GM21390 (cell line): Measurements from ENCODE around the gene CETN2.
"Not testable (repeated sequence)": the region's sequence is repeated elsewhere in the genome, so short reads cannot be mapped to it uniquely, and the experiment has no call there.

Experiments used
- ATAC-seq: cut with Tn5 transposase; IDR thresholded peaks from one replicate; pipeline ENCODE4 v1.9.1; 2021; ENCODE audit not compliant: unreplicated experiment

Gene CETN2

DNA sequence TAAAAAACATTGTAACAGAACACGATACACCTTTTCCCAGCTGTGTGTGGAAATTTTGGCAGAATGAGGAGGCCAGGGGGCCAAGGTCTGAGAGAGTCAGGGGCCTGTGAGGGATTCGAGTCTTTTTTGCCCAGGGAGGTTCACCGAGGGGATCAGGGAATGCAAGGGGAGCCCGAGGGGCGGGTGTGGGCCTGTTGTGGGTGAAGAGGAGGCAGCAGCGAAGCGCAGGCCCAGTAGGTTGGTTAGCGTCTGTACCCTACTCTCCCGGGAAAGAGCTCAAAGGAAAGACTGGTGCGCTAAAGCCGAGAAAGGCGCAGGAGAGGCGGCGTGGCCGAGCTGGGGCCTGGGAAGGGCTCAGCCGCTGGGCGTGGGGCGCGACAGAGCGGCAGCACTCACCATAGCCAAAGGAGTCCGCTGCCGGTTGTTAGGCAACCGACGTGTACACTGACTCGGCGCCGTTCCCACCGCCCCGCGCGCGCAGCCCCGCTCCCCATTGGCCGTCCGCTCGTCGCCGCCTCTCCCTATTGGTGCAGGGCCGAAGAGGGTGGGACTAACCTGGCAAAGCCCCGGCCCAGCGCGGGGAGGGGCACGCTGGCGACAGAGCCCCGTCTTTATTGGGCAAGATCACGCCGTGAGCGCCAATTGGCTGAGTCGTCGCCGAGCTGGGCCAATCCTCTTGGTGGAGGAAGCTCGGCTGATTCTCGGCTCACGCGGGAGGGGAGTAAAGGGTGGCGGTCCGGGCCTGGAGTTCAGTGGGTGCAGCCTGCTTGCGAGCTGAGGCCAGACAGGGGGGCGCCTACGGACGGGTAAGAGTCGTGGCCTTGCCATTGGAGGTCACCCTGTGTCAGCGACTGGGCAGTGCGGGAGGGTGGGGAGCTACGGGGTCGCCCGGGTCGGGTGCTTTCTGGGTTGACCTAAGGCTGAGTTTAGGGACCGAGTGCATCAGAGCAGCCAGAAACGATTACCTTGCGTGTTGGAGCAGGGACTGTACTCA, at the start of gene CETN2, which contains the start of gene NSDHL:
Gene CETN2 (minus strand): TSS at position 446 of the 994 bp plus-strand sequence. CDS start 47 bp downstream, at position 399.
Gene NSDHL (plus strand): TSS at position 752 of the 994 bp plus-strand sequence. CDS start 15,262 bp downstream, outside the sequence.
- peak; percentile 99 for ATAC-seq

GRCh38 chrX:152878976-152879755, 48.6 kb upstream of the CETN2 start:
- ATAC-seq, result no peak

- no peak for ATAC-seq
Measured at GRCh38 chrX:152876931-152877840, 46.6 kb upstream of the CETN2 start.

DNA sequence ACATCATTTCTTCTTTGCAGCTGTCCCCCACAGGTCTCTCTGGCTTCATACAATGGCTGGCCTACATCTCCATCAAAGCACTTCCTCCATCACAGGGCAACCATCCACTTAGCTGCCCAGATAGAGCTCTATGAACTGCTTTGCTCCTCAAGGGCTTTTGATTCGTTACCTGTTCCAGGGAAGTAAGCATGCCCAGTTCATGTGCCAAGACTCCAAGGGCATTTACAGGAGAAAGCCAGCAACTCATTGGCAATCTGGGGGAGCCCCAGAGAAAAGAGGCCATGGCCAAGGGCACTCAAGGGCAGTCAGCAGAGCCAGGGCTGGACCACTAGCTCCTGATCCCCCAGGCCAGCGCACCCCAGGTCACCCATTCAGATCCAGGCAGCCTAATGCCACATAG, 42.8 kb upstream of the CETN2 start:
- no peak for ATAC-seq

DNA sequence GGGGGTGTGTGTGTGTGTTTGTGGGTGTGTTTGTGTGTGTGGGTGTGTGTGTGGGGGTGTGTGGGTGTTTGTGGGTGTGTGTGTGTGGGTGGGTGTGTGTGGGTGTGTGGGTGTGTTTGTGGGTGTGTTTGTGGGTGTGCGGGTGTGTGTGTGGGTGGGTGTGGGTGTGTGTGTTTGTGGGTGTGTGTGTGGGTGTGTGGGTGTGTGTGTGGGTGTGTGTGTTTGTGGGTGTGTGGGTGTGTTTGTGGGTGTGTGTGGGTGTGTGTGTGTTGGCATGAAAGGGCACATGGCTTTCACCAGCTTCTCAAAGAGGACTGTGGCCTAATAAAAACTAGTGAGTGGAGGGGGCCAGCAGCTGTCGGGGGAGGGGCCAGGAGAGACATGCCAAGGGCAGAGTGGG, 42.0 kb upstream of the CETN2 start:
- no peak for ATAC-seq

- no peak for ATAC-seq
Measured at GRCh38 chrX:152871260-152871659, 40.7 kb upstream of the CETN2 start.

DNA sequence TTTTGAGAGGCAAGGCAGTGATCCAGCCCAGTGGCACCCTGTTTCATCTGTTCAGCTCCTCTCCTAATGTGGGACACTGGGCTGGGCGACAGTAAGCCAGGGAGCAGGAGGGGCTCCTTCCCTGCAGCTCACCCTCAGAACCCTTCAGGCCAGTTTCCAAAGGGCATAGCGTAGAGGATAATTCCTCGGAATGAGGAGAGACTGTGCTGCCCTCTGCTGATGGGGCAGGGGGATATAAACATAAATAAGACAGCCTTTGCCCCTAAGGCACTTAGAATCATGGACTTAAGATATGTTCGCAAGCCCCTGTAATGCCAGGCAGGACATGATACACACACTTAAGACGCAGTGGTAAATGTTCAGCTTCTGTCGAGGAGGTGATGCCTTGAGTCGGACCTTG, 39.4 kb upstream of the CETN2 start:
- no peak for ATAC-seq

GRCh38 chrX:152866386-152866785, 35.8 kb upstream of the CETN2 start:
- ATAC-seq, result no peak

- ATAC-seq, result no peak
Measured at GRCh38 chrX:152865232-152865920, 34.8 kb upstream of the CETN2 start.

DNA sequence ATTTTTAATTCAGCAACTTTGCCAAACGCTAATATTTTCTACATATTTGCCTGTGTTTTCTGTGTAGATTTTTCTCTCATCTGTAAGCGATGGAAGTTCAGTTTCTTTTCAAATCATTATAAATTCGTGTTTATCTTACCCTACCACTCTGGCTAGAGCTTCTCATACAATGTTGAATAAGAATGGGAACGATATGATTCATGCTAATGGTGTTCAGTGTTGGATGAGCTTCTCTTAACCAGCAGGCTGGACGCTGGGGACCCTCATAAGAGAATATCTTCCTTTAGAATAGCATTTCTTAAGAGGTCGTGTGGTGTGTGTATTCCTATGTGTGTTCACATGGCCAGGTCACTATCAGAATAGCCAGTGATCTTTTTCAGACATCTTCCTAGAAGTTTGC, 31.3 kb upstream of the CETN2 start:
- ATAC-seq, result no peak

- no peak for ATAC-seq
Measured at GRCh38 chrX:152861116-152861515, 30.6 kb upstream of the CETN2 start.

- ATAC-seq, result no peak
Measured at GRCh38 chrX:152853986-152854385, 23.4 kb upstream of the CETN2 start.

DNA sequence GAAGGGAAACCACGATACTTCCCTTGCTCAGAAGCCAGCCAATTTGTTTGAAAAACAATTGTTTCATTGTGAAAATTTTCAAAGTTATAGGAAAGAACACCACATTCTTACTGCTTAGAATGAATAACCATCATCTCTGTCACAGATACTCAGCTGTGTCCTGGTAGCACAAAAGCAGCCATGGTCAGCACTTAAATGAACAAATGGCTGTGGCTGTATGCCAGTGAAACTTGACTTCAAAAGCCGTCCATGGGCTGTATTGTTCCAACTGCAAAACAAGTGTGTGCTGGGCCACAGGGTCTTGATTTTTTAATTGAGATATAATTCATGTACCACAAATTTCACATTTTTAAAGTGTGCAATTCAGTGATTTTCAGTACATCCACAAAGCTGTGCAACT, 19.9 kb upstream of the CETN2 start:
- ATAC-seq, result no peak

DNA sequence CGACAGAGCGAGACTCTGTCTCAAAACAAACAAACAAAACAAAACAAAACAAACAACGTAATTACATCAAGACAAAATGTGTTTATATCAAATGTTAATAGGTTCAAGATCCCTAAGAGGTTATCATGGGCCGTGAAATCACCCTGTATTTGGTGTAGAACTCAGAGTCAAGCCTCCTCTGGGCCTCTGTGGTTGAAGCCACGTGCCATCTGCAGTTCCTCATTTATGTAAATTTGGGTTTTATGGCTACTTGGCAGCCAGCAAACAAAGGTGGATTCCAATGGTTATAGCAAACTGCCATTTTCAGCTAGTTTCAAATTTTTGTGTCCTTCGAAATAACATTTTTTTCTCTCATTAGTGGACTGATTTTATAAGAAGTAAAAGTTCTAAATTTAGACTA, 16.7 kb upstream of the CETN2 start:
- no peak for ATAC-seq

DNA sequence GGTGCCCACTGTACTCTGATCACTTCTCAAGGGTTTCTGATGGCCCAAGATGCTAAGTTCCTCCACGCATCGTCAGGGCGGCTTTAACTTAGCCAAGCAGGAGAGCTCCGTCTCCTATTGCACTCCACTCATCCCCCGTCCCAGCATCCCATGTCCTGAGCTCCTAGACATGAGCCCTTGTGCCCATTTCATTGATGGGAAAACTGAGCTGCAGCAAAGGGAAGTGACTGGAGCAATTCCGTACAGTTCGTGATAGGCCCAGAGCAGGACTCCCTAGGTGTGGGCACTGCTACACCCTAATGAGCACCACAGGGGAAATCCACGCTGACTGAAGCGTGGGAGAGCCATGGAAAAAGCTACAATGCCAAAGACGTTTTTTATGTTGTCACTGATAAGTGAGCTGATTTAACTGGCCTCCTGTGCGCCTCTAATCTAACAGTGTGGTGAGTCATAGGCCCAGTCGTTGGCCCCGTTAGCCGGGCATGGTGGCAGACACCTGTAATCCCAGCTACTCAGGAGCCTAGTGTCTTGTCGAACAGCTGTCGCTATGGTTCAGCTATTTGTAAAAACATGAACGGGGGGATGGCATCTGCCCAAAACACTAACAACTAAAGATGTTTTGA, 15.2 kb upstream of the CETN2 start:
- ATAC-seq, result no peak

GRCh38 chrX:152844256-152844655, 13.7 kb upstream of the CETN2 start:
- no peak for ATAC-seq

DNA sequence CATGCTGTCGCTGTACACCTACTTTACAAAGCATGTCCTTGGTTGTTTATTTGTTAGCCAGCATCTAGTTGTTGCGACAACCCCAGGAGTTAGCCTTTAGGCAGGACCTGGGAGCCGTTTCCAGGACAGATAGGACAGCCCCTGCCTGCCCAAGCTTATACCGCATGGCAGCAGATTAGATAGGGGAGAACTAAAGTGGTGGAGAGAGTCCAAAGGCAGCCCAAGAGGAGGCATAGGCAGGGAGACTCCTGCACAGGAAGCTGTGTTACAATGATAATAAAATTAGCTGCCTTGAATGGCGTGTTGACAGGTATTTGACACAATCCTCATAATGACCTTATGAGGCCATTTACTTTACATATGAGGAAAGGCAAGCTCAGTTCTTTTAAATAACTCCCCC, 13.3 kb upstream of the CETN2 start:
- ATAC-seq, result no peak

DNA sequence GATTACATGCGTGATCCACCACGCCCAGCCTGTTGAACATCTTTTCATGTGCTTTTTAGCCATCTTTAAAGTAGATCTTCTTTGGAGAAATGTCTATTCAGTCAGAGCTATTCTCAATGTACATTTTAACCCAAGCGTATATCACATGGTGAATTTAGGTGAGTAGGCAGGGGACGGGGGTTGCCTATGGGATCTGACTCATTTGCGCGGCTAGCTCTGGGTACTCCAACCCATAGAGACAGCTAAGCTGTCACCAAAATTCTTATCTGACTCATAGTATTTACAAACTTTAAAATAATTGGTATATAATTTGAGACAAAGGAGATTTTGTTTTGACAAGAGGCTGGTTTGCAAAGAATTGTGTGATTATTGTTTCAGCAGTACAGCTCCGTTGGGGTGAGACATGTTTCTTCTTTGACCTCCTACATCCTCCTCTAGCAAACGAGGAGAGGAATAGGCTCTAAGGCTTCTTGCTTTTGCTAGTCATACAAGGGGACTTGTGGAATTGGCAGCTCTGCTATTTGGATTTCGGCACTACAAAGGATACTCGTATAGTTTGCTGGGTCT, 12.3 kb upstream of the CETN2 start:
- no peak for ATAC-seq

- not testable (repeated sequence) for ATAC-seq
Measured at GRCh38 chrX:152835470-152835869, 4.9 kb upstream of the CETN2 start.
